Hematopoietic multipotent progenitor cell treated with erythropoietin and hydrocortisone succinate and interleukin-3 and kit ligand, for 15 days (in vitro differentiated cells): ENCODE measurements around the gene WDR36.
"Not testable (repeated sequence)": the region's sequence is repeated elsewhere in the genome, so short reads cannot be mapped to it uniquely, and the experiment has no call there.

Source experiments
- DNase-seq: peaks from one replicate; pipeline ENCODE4 v3.0.0-alpha.2; 2015; ENCODE audit warnings: low spot score

WDR36 gene

GRCh38 chr5:111138096-111138495 lies 45.9 kb downstream of the WDR36 start:
- DNase-seq, result no peak

GRCh38 chr5:111141471-111141870 lies 49.3 kb downstream of the WDR36 start:
- not testable (repeated sequence) for DNase-seq

- DNase-seq, result no peak
Observed at GRCh38 chr5:111142932-111143331, 50.8 kb downstream of the WDR36 start.

GRCh38 chr5:111143910-111144309 lies 51.8 kb downstream of the WDR36 start:
- DNase-seq, result no peak

GRCh38 chr5:111144352-111144930 lies 52.3 kb downstream of the WDR36 start:
- DNase-seq, result no peak

- no peak for DNase-seq
Observed at GRCh38 chr5:111146053-111146452, 53.9 kb downstream of the WDR36 start.

- no peak for DNase-seq
Observed at GRCh38 chr5:111147502-111147901, 55.4 kb downstream of the WDR36 start.

GRCh38 chr5:111151998-111152397 lies 59.9 kb downstream of the WDR36 start:
- no peak for DNase-seq

GRCh38 chr5:111153483-111153882 lies 61.3 kb downstream of the WDR36 start:
- no peak for DNase-seq

GRCh38 chr5:111153945-111154344 lies 61.8 kb downstream of the WDR36 start:
- no peak for DNase-seq

GRCh38 chr5:111158105-111158744 lies 66.1 kb downstream of the WDR36 start:
- DNase-seq, result peak; percentile 54

- no peak for DNase-seq
Observed at GRCh38 chr5:111159845-111160244, 67.7 kb downstream of the WDR36 start.

- no peak for DNase-seq
Observed at GRCh38 chr5:111163000-111163399, 70.9 kb downstream of the WDR36 start.

- DNase-seq, result no peak
Observed at GRCh38 chr5:111165058-111165457, 72.9 kb downstream of the WDR36 start.

GRCh38 chr5:111167551-111167950 lies 75.4 kb downstream of the WDR36 start:
- DNase-seq, result no peak

- DNase-seq, result no peak
Observed at GRCh38 chr5:111168608-111169007, 76.5 kb downstream of the WDR36 start.

- DNase-seq, result no peak
Observed at GRCh38 chr5:111169269-111169668, 77.1 kb downstream of the WDR36 start.

- no peak for DNase-seq
Observed at GRCh38 chr5:111170279-111170678, 78.1 kb downstream of the WDR36 start.

- DNase-seq, result no peak
Observed at GRCh38 chr5:111172504-111172903, 80.4 kb downstream of the WDR36 start.

- no peak for DNase-seq
Observed at GRCh38 chr5:111173476-111173875, 81.3 kb downstream of the WDR36 start.
